CD4-positive, alpha-beta memory T cell (primary cell): ENCODE results near the gene TROAP. TPM values are rescaled to one million over a fixed set of nuclear protein-coding genes. Genes with fewer than 3 reads are reported as not detected.

Experiments used
- CTCF ChIA-PET: fragments of 350-600 bp; sonication (Branson Sonifier 250); formaldehyde crosslinking; loops from one replicate; lab custom pipeline; 2021; ENCODE audit warnings: inconsistent platforms; ENCODE audit not compliant: partially characterized antibody; lab: Charles Lee
- POLR2A ChIA-PET: fragments of 350-600 bp; sonication (Branson Sonifier 250); formaldehyde crosslinking; loops from one replicate; lab custom pipeline; 2021; ENCODE audit not compliant: partially characterized antibody; lab: Charles Lee
- DNase-seq, 5 donors: peaks; one replicate each; pipeline versions ENCODE4 v3.0.0 to v3.0.0-alpha.2; 2020 to 2022; ENCODE audit warnings: mixed read lengths in 1 of 5
- H3K27ac ChIP-seq: one replicate; pipeline ENCODE4 v1.7.0; 2013; ENCODE audit warnings: low read depth, low read length
- H3K27me3 ChIP-seq: 2 replicates; pipeline ENCODE4 v1.7.0; 2013; ENCODE audit warnings: mild to moderate bottlenecking, low read length, moderate library complexity; ENCODE audit not compliant: insufficient read depth
- H3K36me3 ChIP-seq: 2 replicates; pipeline ENCODE4 v1.7.0; 2013; ENCODE audit warnings: mild to moderate bottlenecking, low read length, moderate library complexity; ENCODE audit not compliant: insufficient read depth
- H3K4me1 ChIP-seq: 2 replicates; pipeline ENCODE4 v1.7.0; 2013; ENCODE audit warnings: mild to moderate bottlenecking, low read length, moderate library complexity; ENCODE audit not compliant: insufficient read depth
- H3K4me3 ChIP-seq, 2 donors: one replicate each; pipeline ENCODE4 v1.7.0; 2013; ENCODE audit warnings: low read length in 2 of 2, mild to moderate bottlenecking in 1 of 2
- H3K9me3 ChIP-seq, 2 donors: one replicate each; pipeline ENCODE4 v1.7.0; 2013; ENCODE audit warnings: low read length in 2 of 2, control low read depth in 1 of 2; ENCODE audit not compliant: control insufficient read depth in 1 of 2
- H3K27ac Mint-ChIP-seq, 7 donors: one replicate each; pipeline ENCODE4 v1.8.0; 2020 to 2021; ENCODE audit warnings: mixed read lengths in 7 of 7, mild to moderate bottlenecking in 6 of 7, inconsistent platforms in 3 of 7, moderate library complexity in 3 of 7
- H3K27me3 Mint-ChIP-seq, 2 donors: one replicate each; pipeline ENCODE4 v1.8.0; 2020 to 2021; ENCODE audit warnings: mixed read lengths in 2 of 2
- H3K36me3 Mint-ChIP-seq, 2 donors: one replicate each; pipeline ENCODE4 v1.8.0; 2020 to 2021; ENCODE audit warnings: mixed read lengths in 2 of 2, inconsistent platforms in 1 of 2, mild to moderate bottlenecking in 1 of 2
- H3K4me1 Mint-ChIP-seq, 4 donors: one replicate each; pipeline ENCODE4 v1.8.0; 2020 to 2021; ENCODE audit warnings: mixed read lengths in 4 of 4, mild to moderate bottlenecking in 1 of 4
- H3K4me3 Mint-ChIP-seq, 8 donors: one replicate each; pipeline ENCODE4 v1.8.0; 2020 to 2021; ENCODE audit warnings: mixed read lengths in 8 of 8, mild to moderate bottlenecking in 7 of 8, moderate library complexity in 6 of 8, inconsistent platforms in 3 of 8
- H3K9me3 Mint-ChIP-seq, 8 donors: one replicate each; pipeline ENCODE4 v1.8.0; 2020 to 2021; ENCODE audit warnings: mixed read lengths in 8 of 8, mild to moderate bottlenecking in 5 of 8, inconsistent platforms in 3 of 8, moderate library complexity in 1 of 8
- intact Hi-C: fragments of 100-400 bp; cut with micrococcal nuclease; formaldehyde crosslinking; loops from one replicate; pipeline ENCODE4 v1.15.1; 2023
- polyA plus RNA-seq, 2 donors: library from polyadenylated mRNA; unstranded; fragments of 300-500 nt; fragmentation: Illumina TruSeq; gene quantifications; one replicate each; pipeline ENCODE4 v1.2.3, GENCODE V29; 2021
- total RNA-seq, 2 experiments: library from RNA; stranded (reverse); gene quantifications; one replicate each; pipeline ENCODE4 v1.2.3, GENCODE V29; 2021

The TROAP gene
- total and polyA plus RNA-seq, 4 experiments from 2014 or later = 0.26 to 0.80 (median 0.63) TPM; not detected in 1

GRCh38 chr12:49322367-49322707, 718 bp upstream of the TROAP start:
- peak overlapping the region in 6 of 7 donors; percentile 65 to 92 (median 80) for H3K27ac Mint-ChIP-seq
- no peaks in the 10 kb centered on the region for H3K36me3 Mint-ChIP-seq
- H3K4me1 ChIP-seq = peaks cover 14% of the 10 kb centered on the region
- H3K4me3 ChIP-seq = peak overlapping the region; percentile 28 to 77
- peak overlapping the region; percentile 92 to 99 (median 96) for H3K4me3 Mint-ChIP-seq
- H3K4me1 Mint-ChIP-seq = peaks cover 14 to 24% (median 15%) of the 10 kb centered on the region in 4 donors
- ChIA-PET CTCF (interaction anchor here (0.8 to 2.9 kb wide), 17 partner anchors 9 to 234 kb away, joined by 3 to 24 read pairs (median 4); partner anchors contain the start of genes C1QL4, DNAJC22, PRPH and TUBA1B), POLR2A (interaction anchor here (1.0 to 2.0 kb wide), 12 partner anchors 9 to 457 kb away, joined by 3 to 20 read pairs (median 6); partner anchors contain the start of genes PRPF40B, RND1, SPATS2 and TUBA1A)
- intact Hi-C loops = loop anchor here (1.0 kb wide), 1 partner anchor 133 kb away; the partner anchor contains the start of gene TUBA1A
- no peaks in the 10 kb centered on the region for H3K9me3 Mint-ChIP-seq
- peak overlapping the region; percentile 51 for H3K27ac ChIP-seq
- DNase-seq = no peak
- H3K9me3 ChIP-seq = no peaks in the 10 kb centered on the region
- no peaks in the 10 kb centered on the region for H3K27me3 ChIP-seq
- H3K27me3 Mint-ChIP-seq = no peaks in the 10 kb centered on the region
- no peaks in the 10 kb centered on the region for H3K36me3 ChIP-seq

- peak overlapping the region; percentile 92 to 99 (median 96) for H3K4me3 Mint-ChIP-seq
- POLR2A ChIA-PET = interaction anchor here (0.7 to 2.0 kb wide), 12 partner anchors 8 to 458 kb away, joined by 3 to 20 read pairs (median 6); partner anchors contain the start of genes PRPF40B, RND1, SPATS2 and TUBA1A
- Histone ChIP-seq H3K4me1 (peaks cover 14% of the 10 kb centered on the region), H3K4me3 (peak overlapping the region; percentile 54 to 77), H3K36me3 (no peaks in the 10 kb centered on the region), H3K27ac (peak overlapping the region; percentile 51), H3K9me3 (no peaks in the 10 kb centered on the region), H3K27me3 (no peaks in the 10 kb centered on the region)
- no peaks in the 10 kb centered on the region for H3K9me3 Mint-ChIP-seq
- H3K27me3 Mint-ChIP-seq = no peaks in the 10 kb centered on the region
- CTCF ChIA-PET = interaction anchor here (0.8 to 2.9 kb wide), 9 partner anchors 8 to 235 kb away, joined by 3 to 24 read pairs (median 4); partner anchors contain the start of genes C1QL4 and PRPH
- peak in 1 of 5 donors; percentile 35 for DNase-seq
- intact Hi-C loops = loop anchor here (1.0 kb wide), 2 partner anchors 14 to 44 kb away; partner anchors contain the start of genes C1QL4 and SPATS2
- H3K27ac Mint-ChIP-seq = peak overlapping the region in 6 of 7 donors; percentile 59 to 96 (median 92)
- no peaks in the 10 kb centered on the region for H3K36me3 Mint-ChIP-seq
- H3K4me1 Mint-ChIP-seq = peaks cover 14 to 24% (median 15%) of the 10 kb centered on the region in 4 donors
Observed at GRCh38 chr12:49323524-49324097, 556 bp downstream of the TROAP start.

GRCh38 chr12:49325606-49326005, 2.6 kb downstream of the TROAP start:
- H3K9me3 Mint-ChIP-seq = no peaks in the 10 kb centered on the region
- no peaks in the 10 kb centered on the region for H3K27me3 ChIP-seq
- H3K4me1 Mint-ChIP-seq = peaks cover 13 to 24% (median 15%) of the 10 kb centered on the region in 4 donors
- ChIA-PET POLR2A (no interaction called here), CTCF (interaction anchor here (0.5 to 2.8 kb wide), 3 partner anchors 12 to 776 kb away, joined by 3 to 10 read pairs (median 7); partner anchors contain the start of gene C1QL4)
- no peaks in the 10 kb centered on the region for H3K27me3 Mint-ChIP-seq
- H3K9me3 ChIP-seq = no peaks in the 10 kb centered on the region
- intact Hi-C loops = no loop called here
- H3K36me3 Mint-ChIP-seq = no peaks in the 10 kb centered on the region
- H3K27ac Mint-ChIP-seq = peak overlapping the region in 1 of 7 donors; percentile 65
- H3K4me3 Mint-ChIP-seq = no peak overlapping the region
- peak in 1 of 5 donors; percentile 9 for DNase-seq
- peaks cover 14% of the 10 kb centered on the region for H3K4me1 ChIP-seq
- H3K27ac ChIP-seq = no peak overlapping the region
- H3K36me3 ChIP-seq = no peaks in the 10 kb centered on the region
- H3K4me3 ChIP-seq = no peak overlapping the region

- intact Hi-C loops = no loop called here
- Mint-ChIP-seq H3K27ac (peak overlapping the region in 1 of 7 donors; percentile 9), H3K4me3 (no peak overlapping the region), H3K36me3 (no peaks in the 10 kb centered on the region), H3K4me1 (peaks cover 7 to 16% (median 12%) of the 10 kb centered on the region in 4 donors), H3K27me3 (peaks cover 5 to 9% of the 10 kb centered on the region in 2 donors), H3K9me3 (no peaks in the 10 kb centered on the region)
- no peak for DNase-seq
- ChIA-PET POLR2A (no interaction called here), CTCF (no interaction called here)
- H3K4me1 ChIP-seq = peaks cover 7% of the 10 kb centered on the region
- H3K4me3 ChIP-seq = no peak overlapping the region
- no peaks in the 10 kb centered on the region for H3K36me3 ChIP-seq
- H3K27ac ChIP-seq = no peak overlapping the region
- no peaks in the 10 kb centered on the region for H3K27me3 ChIP-seq
- no peaks in the 10 kb centered on the region for H3K9me3 ChIP-seq
Observed at GRCh38 chr12:49327368-49327767, 4.3 kb downstream of the TROAP start.

GRCh38 chr12:49327887-49328286, 4.8 kb downstream of the TROAP start:
- no peaks in the 10 kb centered on the region for H3K27me3 ChIP-seq
- H3K4me3 Mint-ChIP-seq = no peak overlapping the region
- H3K4me3 ChIP-seq = no peak overlapping the region
- no peaks in the 10 kb centered on the region for H3K36me3 ChIP-seq
- H3K36me3 Mint-ChIP-seq = no peaks in the 10 kb centered on the region
- H3K27me3 Mint-ChIP-seq = peaks cover 9 to 15% of the 10 kb centered on the region in 2 donors
- H3K4me1 Mint-ChIP-seq = peaks cover 6 to 11% (median 10%) of the 10 kb centered on the region in 4 donors
- H3K27ac ChIP-seq = no peak overlapping the region
- no peaks in the 10 kb centered on the region for H3K9me3 Mint-ChIP-seq
- no peaks in the 10 kb centered on the region for H3K9me3 ChIP-seq
- ChIA-PET CTCF (interaction anchor here (0.7 kb wide), 1 partner anchor 38 kb away, joined by 3 read pairs; no protein-coding TSS in a partner anchor), POLR2A (no interaction called here)
- peaks cover 6% of the 10 kb centered on the region for H3K4me1 ChIP-seq
- H3K27ac Mint-ChIP-seq = no peak overlapping the region
- DNase-seq = no peak
- intact Hi-C loops = no loop called here

- Histone ChIP-seq H3K27me3 (no peaks in the 10 kb centered on the region), H3K4me1 (peaks cover 3% of the 10 kb centered on the region), H3K36me3 (no peaks in the 10 kb centered on the region), H3K9me3 (no peaks in the 10 kb centered on the region), H3K27ac (no peak overlapping the region), H3K4me3 (no peak overlapping the region)
- Mint-ChIP-seq H3K36me3 (no peaks in the 10 kb centered on the region), H3K4me3 (peak overlapping the region in 1 of 8 donors; percentile 47), H3K27me3 (peaks cover 13 to 19% of the 10 kb centered on the region in 2 donors), H3K9me3 (peaks cover 0 to 1% (median 0%) of the 10 kb centered on the region in 8 donors), H3K27ac (no peak overlapping the region), H3K4me1 (peaks cover 4 to 6% (median 6%) of the 10 kb centered on the region in 4 donors)
- POLR2A ChIA-PET = no interaction called here
- DNase-seq = no peak
- intact Hi-C loops = no loop called here
- CTCF ChIA-PET = interaction anchor here (1.7 kb wide), 1 partner anchor 30 kb away, joined by 4 read pairs; no protein-coding TSS in a partner anchor
Observed at GRCh38 chr12:49328816-49329215, 5.8 kb downstream of the TROAP start.

- ChIA-PET POLR2A (interaction anchor here (0.5 kb wide), 1 partner anchor 239 kb away, joined by 3 read pairs; no protein-coding TSS in a partner anchor), CTCF (interaction anchor here (1.5 to 2.8 kb wide), 3 partner anchors 12 to 41 kb away, joined by 4 to 10 read pairs (median 4); no protein-coding TSS in a partner anchor)
- Mint-ChIP-seq H3K9me3 (peaks cover 0 to 1% (median 0%) of the 10 kb centered on the region in 8 donors), H3K27ac (no peak overlapping the region), H3K27me3 (peaks cover 21 to 29% of the 10 kb centered on the region in 2 donors), H3K4me3 (no peak overlapping the region), H3K36me3 (no peaks in the 10 kb centered on the region), H3K4me1 (peaks cover 4 to 6% (median 5%) of the 10 kb centered on the region in 4 donors)
- no peak for DNase-seq
- intact Hi-C loops = no loop called here
- Histone ChIP-seq H3K4me1 (peaks cover 3% of the 10 kb centered on the region), H3K27me3 (peaks cover 8% of the 10 kb centered on the region), H3K27ac (no peak overlapping the region), H3K9me3 (no peaks in the 10 kb centered on the region), H3K4me3 (no peak overlapping the region), H3K36me3 (no peaks in the 10 kb centered on the region)
Observed at GRCh38 chr12:49330032-49330619, 7.1 kb downstream of the TROAP start.
